H1 (cell line): ENCODE data around the gene CD96.

Experiments
- CTBP2 ChIP-seq: IDR thresholded peaks from 2 replicates; pipeline ENCODE4 v1.7.0; 2011; ENCODE audit warnings: borderline replicate concordance, mild to moderate bottlenecking, moderate library complexity, mixed read lengths, low read length; ENCODE audit not compliant: insufficient read depth, insufficient read length
- MAFK ChIP-seq: IDR thresholded peaks from 2 replicates; pipeline ENCODE4 v1.6.1; 2012; ENCODE audit warnings: low read depth, mild to moderate bottlenecking, improper control_type of control experiment, low read length
- TAF7 ChIP-seq: optimal IDR thresholded peaks from 2 replicates; pipeline ENCODE3; 2011; ENCODE audit warnings: low read depth, mild to moderate bottlenecking, inconsistent platforms, low read length, moderate library complexity, borderline replicate concordance
- TF ChIP-seq, protein P1 (sequence below), 3 experiments: IDR thresholded peaks; 1 replicate in 2 of 3; 2 replicates in 1 of 3; pipeline versions ENCODE4 v1.5.1 to v1.6.1; 2011; ENCODE audit warnings: low read length in 3 of 3, mild to moderate bottlenecking in 3 of 3, inconsistent platforms in 2 of 3, low read depth in 1 of 3, moderate library complexity in 1 of 3; ENCODE audit not compliant: insufficient read depth in 1 of 3; ENCODE audit errors: control extremely low read depth in 1 of 3

GRCh38 chr3:111603679-111604078 lies 61.7 kb downstream of the CD96 start:
- no peak for TF ChIP-seq TAF7
- TF ChIP-seq, protein P1, sequence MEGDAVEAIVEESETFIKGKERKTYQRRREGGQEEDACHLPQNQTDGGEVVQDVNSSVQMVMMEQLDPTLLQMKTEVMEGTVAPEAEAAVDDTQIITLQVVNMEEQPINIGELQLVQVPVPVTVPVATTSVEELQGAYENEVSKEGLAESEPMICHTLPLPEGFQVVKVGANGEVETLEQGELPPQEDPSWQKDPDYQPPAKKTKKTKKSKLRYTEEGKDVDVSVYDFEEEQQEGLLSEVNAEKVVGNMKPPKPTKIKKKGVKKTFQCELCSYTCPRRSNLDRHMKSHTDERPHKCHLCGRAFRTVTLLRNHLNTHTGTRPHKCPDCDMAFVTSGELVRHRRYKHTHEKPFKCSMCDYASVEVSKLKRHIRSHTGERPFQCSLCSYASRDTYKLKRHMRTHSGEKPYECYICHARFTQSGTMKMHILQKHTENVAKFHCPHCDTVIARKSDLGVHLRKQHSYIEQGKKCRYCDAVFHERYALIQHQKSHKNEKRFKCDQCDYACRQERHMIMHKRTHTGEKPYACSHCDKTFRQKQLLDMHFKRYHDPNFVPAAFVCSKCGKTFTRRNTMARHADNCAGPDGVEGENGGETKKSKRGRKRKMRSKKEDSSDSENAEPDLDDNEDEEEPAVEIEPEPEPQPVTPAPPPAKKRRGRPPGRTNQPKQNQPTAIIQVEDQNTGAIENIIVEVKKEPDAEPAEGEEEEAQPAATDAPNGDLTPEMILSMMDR (IDR thresholded peaks at IDR 0.05; ENCODE audit: control extremely low read depth in 1 of 3, insufficient read depth in 1 of 3, low read depth in 1 of 3, low read length in 3 of 3), result no peak
- TF ChIP-seq CTBP2, result no peak
- no peak for TF ChIP-seq MAFK
